Left renal cortex interstitium (tissue), 4 donors: ENCODE measurements around the gene SAMD1. TPM values are rescaled to one million over a fixed set of nuclear protein-coding genes. Genes with fewer than 3 reads are reported as not detected.

Experiments used
- DNase-seq, 4 donors: peaks; one replicate each; pipeline ENCODE4 v3.0.0-alpha.2; 2013; ENCODE audit warnings: low read depth in 4 of 4, low spot score in 2 of 4, missing footprints in 1 of 4
- polyA plus RNA-seq, 4 donors: library from polyadenylated mRNA; unstranded; fragments of 120-200 nt; gene quantifications; one replicate each; pipeline ENCODE4 v1.2.1, GENCODE V29; 2013; ENCODE audit not compliant: insufficient read length in 4 of 4

Gene SAMD1
- polyA plus RNA-seq, 4 donors = 33.4 to 63.7 (median 53.0) TPM

DNA sequence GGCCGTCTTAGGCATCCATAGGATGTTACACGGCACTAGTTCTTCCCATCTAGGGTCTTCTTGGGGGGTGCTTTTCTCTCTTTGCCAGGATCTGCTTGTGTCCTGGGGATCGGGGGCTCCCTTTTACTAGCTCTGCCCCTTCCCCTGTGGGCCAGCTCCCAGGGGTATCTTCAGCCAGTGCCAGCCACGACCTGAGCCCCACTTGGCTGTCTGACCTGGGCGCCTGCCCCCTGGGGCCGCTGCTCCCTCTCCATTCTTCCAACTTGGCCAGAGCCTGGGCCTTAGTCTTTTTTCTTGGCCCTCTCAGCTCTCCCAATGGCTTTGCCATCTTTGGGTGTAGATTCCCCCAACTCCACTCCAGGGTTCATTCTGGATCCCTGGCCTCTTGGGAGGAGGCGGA, 23.9 kb upstream of the SAMD1 start:
- DNase-seq = no peak

GRCh38 chr19:14113762-14114414, 23.3 kb upstream of the SAMD1 start:
- no peak for DNase-seq

DNA sequence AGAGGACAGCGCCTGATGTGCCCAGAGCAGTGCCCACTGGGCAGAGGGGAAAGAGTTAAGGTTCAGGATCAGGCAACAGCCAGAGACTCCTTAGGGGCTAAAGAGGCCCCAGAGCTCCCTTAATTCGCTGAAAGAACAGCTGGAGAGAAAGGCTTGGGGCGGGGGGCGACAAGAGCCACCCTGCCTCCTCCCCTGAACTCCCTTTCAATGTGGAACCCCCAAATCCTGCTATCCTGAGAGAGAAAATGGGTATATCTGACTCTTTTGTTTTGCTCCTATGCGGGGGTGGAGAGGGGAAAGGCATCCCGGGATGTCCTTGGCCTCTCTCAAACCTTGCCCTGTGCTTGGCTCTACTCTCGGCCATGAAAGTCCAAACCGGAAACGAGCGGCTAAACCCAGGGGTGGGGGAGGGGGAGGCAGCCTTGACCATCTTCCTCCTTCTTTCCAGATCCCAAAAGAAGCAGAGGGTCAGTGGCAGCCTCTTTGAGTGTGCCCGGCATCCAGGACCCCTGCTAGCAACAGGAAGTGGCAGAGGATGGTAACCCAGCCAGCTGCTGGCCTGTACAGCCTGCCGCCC, 22.3 kb upstream of the SAMD1 start:
- DNase-seq = no peak

DNA sequence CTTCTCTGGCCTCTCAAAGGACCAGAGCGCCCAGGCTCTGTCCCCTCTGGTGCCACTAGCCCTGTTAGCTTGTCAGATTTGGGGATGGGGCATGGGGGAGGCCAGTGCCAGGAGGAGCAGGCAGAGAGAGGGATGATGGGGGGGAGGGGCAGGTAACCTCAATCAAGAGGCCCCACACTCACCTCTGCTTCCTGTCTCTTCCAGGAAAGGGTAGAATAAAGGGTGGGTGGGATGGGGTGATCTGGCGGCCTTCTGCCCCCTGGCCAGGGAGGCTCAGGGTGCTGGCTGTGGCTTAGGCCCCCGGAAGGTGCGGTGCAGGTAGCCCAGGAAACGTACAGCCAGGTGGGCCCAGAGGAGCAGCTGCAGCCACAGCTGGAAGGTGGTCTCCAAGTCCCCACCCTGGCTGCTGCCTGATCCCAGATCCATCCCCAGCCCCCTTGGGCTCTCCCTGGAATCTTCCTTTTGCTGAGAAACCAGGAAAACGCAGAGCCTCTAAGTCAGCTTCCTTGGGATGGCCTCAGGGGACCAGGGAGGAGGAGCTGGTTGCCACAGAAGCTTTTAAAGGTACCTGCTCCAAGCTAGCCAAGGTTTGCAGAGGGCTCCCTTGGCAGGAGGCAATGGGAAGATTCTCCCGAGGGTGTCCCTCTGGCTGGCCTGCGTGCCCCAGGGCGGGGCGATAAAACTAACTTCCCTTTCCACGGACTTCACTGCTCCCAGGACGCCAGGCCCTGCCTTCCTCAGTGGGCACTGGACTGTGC, 21.7 kb upstream of the SAMD1 start:
- DNase-seq = no peak

DNA sequence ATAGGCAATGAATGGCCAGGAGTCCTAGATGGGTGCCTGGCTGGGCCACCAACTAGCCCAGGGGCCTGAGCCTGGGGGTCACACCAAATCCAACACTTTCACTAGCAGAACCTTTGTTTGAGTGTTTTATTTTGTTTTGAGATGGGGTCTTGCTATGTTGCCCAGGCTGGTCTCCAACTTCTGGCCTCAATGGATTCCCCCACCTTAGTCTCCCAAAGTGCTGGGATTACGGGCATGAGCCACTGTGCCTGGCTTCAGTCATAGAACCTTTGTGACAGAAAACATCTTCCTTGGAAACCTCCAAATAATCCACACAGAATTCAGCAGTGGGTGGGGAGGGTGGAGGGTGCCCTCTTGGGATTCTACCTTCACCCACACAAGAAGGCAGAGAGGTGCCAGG, 20.9 kb upstream of the SAMD1 start:
- DNase-seq = no peak

DNA sequence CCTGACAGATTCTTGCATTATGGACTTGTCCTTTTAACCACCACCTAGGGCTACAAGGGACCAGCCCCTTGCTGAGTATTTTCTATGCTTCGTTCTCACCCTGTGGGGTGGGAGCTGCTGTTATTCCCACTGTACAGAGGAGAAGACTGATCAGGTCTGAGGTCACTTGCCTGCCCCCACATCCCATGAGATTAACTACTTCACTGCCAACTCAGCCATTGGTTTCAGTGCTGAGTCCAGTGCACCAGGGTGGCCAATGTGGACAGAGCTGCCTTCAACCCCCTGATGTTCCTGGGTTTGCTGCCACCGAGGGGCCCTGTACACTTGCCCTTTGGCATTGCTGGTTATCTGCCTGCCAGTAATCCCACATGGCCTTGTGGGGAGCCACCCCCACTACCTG, 20.1 kb upstream of the SAMD1 start:
- DNase-seq = no peak

- DNase-seq = no peak
Observed at GRCh38 chr19:14107581-14108461, 17.3 kb upstream of the SAMD1 start.

- no peak for DNase-seq
Observed at GRCh38 chr19:14106840-14107239, 16.3 kb upstream of the SAMD1 start.

DNA sequence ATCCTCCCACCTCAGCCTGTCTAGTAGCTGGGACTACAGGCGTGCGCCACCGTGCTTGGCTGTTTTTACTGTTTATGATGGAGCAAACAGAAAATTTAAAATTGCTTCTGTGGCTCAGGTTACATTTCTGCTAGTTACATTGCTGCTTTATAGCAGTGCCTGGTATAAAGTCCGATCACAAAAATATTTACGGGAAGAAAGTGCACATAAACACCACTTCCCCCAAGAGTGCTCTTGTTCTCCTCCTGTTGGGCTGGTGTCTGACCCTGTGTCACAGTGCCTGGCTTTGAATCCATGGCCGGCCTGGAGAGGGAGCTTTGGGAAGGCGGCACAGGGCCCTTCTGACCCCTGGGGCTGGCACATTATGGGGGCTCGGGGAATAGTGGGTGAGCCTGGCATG, 15.1 kb upstream of the SAMD1 start:
- no peak for DNase-seq

DNA sequence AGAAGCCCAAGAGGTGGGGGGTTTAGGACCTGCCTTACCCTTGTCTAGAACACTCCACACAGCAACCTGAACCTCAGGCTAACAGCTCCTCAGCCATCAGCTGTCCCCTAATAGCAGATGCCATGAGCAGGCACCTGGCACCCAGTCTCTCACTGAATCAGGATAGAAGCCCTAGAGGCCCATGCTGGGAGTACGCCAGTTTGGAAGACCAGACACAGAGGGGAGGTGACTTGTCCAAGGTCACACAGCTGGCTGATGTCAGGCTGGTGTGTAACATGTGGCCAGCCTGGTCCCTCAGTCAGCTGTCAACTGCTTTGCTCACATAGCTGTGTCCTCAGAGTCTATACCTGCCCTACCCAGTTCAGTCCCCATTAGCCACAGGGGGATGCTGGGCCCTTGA, 12.8 kb upstream of the SAMD1 start:
- DNase-seq = no peak

DNA sequence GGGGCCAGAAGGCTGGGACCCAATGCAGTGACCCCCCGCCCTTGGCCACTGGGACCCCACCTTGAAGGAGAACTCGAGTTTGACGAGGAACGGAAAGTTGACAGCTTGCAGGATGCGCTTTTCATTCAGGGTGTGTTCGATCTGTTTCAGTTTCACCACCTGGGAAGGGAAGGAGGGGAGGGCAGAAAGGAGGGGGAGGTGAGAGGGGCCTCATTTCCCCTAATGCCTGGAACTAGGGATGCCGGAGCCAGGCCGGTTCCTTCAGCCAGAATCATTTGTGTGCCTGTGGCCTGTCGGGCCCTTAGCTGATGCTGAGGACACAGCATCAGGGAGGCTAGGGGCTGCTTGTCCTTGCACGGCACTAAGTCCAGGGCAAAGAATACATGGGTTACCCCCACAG, 12.2 kb upstream of the SAMD1 start:
- no peak for DNase-seq

GRCh38 chr19:14102102-14102696, 11.6 kb upstream of the SAMD1 start:
- DNase-seq = no peak

- DNase-seq = no peak
Observed at GRCh38 chr19:14101003-14101545, 10.5 kb upstream of the SAMD1 start.

- DNase-seq = no peak
Observed at GRCh38 chr19:14097532-14098151, 7.1 kb upstream of the SAMD1 start.

- DNase-seq = no peak
Observed at GRCh38 chr19:14096272-14096992, 5.9 kb upstream of the SAMD1 start.

GRCh38 chr19:14094854-14095253, 4.3 kb upstream of the SAMD1 start:
- DNase-seq = no peak

GRCh38 chr19:14093117-14093823, 2.7 kb upstream of the SAMD1 start:
- no peak for DNase-seq

GRCh38 chr19:14091813-14092462, 1.4 kb upstream of the SAMD1 start:
- DNase-seq = no peak
